ENCODE results near the gene ADAM12.

Gene ADAM12

GRCh38 chr10:126133906-126134656 lies 254.2 kb downstream of the ADAM12 start:
- DNase-seq = no peak

GRCh38 chr10:126133082-126133620 lies 255.1 kb downstream of the ADAM12 start:
- DNase-seq = no peak

- no peak for DNase-seq
Observed at GRCh38 chr10:126131341-126131740, 256.9 kb downstream of the ADAM12 start.

GRCh38 chr10:126130271-126130710 lies 258.0 kb downstream of the ADAM12 start:
- DNase-seq = no peak

- no peak for DNase-seq
Observed at GRCh38 chr10:126129026-126129425, 259.3 kb downstream of the ADAM12 start.

- no peak for DNase-seq
Observed at GRCh38 chr10:126128581-126128980, 259.7 kb downstream of the ADAM12 start.

GRCh38 chr10:126127481-126128029 lies 260.7 kb downstream of the ADAM12 start:
- no peak for DNase-seq

GRCh38 chr10:126126866-126127265 lies 261.4 kb downstream of the ADAM12 start:
- DNase-seq = no peak

- DNase-seq = no peak
Observed at GRCh38 chr10:126126023-126126422, 262.3 kb downstream of the ADAM12 start.

GRCh38 chr10:126124668-126125349 lies 263.5 kb downstream of the ADAM12 start:
- DNase-seq = no peak

GRCh38 chr10:126124046-126124445 lies 264.2 kb downstream of the ADAM12 start:
- DNase-seq = no peak

GRCh38 chr10:126123466-126123865 lies 264.8 kb downstream of the ADAM12 start:
- DNase-seq = no peak

- DNase-seq = no peak
Observed at GRCh38 chr10:126122881-126123280, 265.4 kb downstream of the ADAM12 start.

GRCh38 chr10:126119599-126119998 lies 268.7 kb downstream of the ADAM12 start:
- no peak for DNase-seq

- no peak for DNase-seq
Observed at GRCh38 chr10:126118476-126118875, 269.8 kb downstream of the ADAM12 start.

- no peak for DNase-seq
Observed at GRCh38 chr10:126117196-126117595, 271.1 kb downstream of the ADAM12 start.

GRCh38 chr10:126115886-126116285 lies 272.4 kb downstream of the ADAM12 start:
- DNase-seq = no peak

- DNase-seq = no peak
Observed at GRCh38 chr10:126114884-126115555, 273.3 kb downstream of the ADAM12 start.

- DNase-seq = no peak
Observed at GRCh38 chr10:126111516-126111915, 276.8 kb downstream of the ADAM12 start.

GRCh38 chr10:126110489-126111180 lies 277.6 kb downstream of the ADAM12 start:
- DNase-seq = no peak

- no peak for DNase-seq
Observed at GRCh38 chr10:126109893-126110292, 278.4 kb downstream of the ADAM12 start.

- DNase-seq = no peak
Observed at GRCh38 chr10:126108693-126109092, 279.6 kb downstream of the ADAM12 start.

- no peak for DNase-seq
Observed at GRCh38 chr10:126104767-126105166, 283.5 kb downstream of the ADAM12 start.
